NCI-H226 (cell line): ENCODE measurements around the gene PTPRO.

Experiments
- DNase-seq: peaks from one replicate; pipeline ENCODE4 v3.0.0-alpha.2; 2015

Gene PTPRO

GRCh38 chr12:15458008-15458407 is 135.7 kb downstream of the PTPRO start:
- no peak for DNase-seq

DNA sequence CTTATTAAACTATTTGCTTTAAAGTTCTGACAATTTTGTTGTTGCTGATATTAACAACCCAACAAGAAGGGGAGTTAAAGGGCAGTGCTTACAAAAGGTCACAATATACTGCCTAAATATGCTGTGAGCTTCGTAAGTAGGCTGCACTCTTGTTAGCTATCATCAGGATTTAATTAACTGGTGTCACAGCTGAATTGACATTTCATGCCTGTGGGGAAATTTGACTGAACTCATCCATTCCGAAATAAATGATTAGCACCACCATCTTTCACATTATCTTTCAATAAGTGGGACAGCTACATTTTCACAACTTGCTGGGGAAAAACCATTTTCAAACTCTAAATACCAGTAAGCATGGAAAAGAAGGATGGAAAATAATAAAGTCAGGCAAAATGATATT is 146.6 kb downstream of the PTPRO start:
- DNase-seq, result no peak

GRCh38 chr12:15469356-15469755 is 147.0 kb downstream of the PTPRO start:
- no peak for DNase-seq

GRCh38 chr12:15472036-15472435 is 149.7 kb downstream of the PTPRO start:
- DNase-seq, result no peak

DNA sequence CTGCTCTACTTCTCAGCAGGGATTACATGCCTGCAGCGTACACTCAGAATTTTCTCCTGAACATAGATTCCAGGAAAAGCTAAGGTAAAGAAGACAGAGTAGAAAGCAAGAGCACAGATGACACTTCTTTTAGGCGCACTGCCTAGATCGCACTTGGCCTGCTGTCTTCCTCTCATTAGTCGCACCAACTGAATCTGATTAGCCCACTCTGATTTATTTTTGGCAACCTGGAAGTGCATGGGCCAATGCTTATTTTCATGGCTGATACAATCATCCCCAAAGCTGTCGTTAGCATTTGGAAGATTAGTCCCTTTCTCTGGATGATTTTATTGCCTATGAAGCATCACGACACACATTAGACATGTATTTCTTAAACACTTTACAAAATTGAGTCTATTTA is 152.5 kb downstream of the PTPRO start:
- DNase-seq, result no peak

GRCh38 chr12:15477761-15478160 is 155.5 kb downstream of the PTPRO start:
- no peak for DNase-seq

DNA sequence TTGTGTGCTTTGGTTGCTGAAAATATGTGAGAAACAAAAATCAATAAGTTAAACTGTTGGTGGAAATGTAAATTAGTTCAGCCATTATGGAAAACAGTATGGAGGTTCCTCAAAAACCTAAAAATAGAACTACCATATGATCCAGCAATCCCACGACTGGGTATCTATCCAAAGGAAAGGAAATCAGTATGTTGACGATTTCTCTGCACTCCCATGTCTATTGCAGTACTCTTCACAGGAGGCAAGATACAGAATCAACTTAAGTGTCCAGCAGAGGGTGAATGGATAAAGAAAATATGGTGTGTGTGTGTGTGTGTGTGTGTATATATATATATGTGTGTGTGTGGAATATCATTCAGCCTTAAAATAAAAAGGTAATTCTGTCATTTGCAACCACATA is 159.5 kb downstream of the PTPRO start:
- DNase-seq, result no peak

DNA sequence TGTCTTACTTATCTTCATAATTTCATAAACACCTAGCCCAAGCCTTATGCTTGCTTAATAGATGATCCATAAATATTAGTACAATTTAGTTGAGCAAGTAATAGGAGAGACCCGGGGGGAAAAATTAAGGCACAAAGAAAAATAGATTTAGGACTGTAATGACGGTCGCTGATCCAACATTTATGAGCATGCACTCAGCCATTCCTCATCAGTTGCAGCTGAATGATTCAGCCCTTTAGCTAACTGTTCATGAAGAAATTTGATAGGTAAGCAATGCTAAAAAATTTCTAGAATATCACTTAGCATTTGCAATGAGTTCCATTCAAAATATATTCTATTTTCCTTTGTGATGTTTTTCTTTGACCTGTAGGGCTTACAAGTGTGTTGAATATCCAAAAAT is 163.2 kb downstream of the PTPRO start:
- no peak for DNase-seq

- no peak for DNase-seq
Observed at GRCh38 chr12:15486859-15487258, 164.6 kb downstream of the PTPRO start.

- DNase-seq, result no peak
Observed at GRCh38 chr12:15488481-15488880, 166.2 kb downstream of the PTPRO start.

GRCh38 chr12:15494329-15495046 is 172.2 kb downstream of the PTPRO start:
- DNase-seq, result no peak

DNA sequence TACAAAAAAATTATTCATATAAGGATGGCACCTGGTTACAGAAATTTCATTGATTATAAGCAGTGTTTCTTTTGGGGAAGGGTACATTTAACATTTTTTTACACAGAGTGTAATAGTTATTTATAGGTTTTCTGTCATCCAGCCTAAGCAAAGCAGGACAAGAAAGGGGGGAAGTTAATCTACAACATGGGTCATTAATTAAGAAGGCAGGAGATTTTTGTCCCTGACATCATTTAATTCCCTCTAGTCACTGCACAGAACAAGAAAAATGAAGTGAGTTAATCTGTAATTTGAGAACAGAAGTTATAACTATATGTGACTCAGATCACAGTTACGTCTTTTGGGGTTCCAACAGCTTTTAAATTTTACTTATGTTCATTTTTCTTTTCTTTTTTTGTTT is 173.4 kb downstream of the PTPRO start:
- no peak for DNase-seq

DNA sequence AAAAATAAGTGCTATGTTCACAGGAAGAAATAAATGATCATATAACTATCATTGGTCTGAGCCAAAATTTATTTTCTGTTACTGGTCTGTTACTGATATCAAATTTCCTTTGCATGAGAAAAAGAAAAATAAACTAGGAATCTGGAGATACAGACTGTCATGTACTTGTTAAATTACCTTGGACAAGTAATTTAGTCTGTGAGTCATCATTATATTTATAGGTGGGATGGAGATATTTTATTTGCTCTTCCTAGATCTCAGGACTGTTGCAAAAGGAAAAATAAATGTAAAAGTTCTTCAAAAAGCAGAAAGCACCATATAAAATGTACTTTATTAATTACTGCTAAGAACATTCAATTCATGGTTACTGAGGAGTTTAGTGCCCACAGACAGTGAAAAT is 174.4 kb downstream of the PTPRO start:
- DNase-seq, result no peak

GRCh38 chr12:15497671-15498292 is 175.5 kb downstream of the PTPRO start:
- DNase-seq, result no peak

DNA sequence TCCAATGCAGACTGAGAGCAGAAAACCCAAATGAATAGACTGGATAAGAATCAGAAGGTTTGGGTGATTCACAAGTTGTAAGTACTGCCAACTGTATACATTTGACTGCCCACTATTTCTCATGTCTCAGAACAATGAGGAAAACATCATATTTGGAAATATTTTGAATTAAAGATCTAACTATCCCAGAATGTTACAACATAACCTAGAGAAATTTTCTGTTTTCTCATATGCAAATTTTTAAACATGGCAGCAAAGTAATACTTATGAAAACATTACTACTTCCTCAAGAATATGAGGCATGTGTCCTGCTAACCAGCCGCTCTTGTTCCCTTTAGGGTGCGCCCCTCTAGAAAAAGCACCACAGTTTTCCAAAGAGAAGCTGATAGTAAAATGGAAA is 179.9 kb downstream of the PTPRO start:
- no peak for DNase-seq

DNA sequence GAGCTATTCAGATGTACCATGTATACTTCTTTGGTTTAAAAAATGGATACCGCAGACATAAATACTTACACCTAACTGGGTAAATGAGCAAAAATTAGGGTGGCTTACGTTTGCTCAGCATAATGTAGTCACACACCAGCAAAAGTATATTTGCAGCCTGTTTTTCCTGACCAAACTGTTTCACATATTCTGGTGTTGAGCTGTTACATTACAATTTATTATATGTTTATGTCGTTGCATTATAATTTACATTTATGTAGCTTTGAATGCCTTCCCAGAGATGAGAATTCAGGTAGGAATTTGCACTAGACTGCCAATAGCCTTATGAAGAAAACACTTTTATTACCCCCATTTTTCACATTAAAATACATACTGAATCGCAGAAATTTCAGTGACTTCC is 183.3 kb downstream of the PTPRO start:
- no peak for DNase-seq

DNA sequence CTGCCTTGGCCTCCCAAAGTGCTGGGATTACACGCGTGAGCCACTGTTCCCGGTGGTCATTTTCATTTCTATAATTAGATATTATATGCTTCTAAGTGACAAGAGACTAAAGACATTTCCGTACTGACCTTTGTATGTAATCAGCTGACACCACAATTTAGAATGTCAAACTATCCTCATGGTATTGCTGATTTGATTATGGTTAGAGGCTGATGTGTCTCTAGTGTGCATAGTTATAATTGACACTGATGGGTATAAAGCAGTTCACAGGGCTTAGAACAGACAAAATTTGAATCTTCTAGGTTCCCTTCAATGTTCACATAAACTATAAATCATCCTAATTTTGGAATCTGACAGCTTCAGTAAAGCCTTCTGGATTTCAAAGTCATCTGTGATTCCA is 192.7 kb downstream of the PTPRO start:
- DNase-seq, result no peak

GRCh38 chr12:15520083-15520482 is 197.8 kb downstream of the PTPRO start:
- DNase-seq, result no peak

GRCh38 chr12:15520844-15521243 is 198.5 kb downstream of the PTPRO start:
- no peak for DNase-seq

- peak; percentile 34 for DNase-seq
Observed at GRCh38 chr12:15522574-15523187, 200.4 kb downstream of the PTPRO start.

DNA sequence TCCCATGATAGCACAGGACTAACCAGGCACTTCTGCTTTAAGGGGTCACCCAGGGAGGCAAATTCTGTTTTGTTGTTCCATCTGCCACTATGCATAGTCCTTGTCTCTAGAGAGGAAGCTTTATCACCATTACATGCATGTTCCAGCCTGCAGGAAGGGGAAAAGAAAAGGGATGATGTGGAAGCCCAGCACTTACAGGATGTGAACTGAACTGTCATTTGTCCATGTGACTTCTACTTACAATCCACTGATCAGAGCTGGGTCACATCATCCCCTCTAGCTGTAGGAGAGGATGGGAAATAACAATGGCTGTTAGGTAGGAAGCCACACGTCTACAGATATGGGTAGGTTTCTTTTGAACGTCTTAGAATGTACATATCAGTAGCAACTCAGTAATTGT is 203.1 kb downstream of the PTPRO start:
- DNase-seq, result no peak

GRCh38 chr12:15526033-15526432 is 203.7 kb downstream of the PTPRO start:
- no peak for DNase-seq

DNA sequence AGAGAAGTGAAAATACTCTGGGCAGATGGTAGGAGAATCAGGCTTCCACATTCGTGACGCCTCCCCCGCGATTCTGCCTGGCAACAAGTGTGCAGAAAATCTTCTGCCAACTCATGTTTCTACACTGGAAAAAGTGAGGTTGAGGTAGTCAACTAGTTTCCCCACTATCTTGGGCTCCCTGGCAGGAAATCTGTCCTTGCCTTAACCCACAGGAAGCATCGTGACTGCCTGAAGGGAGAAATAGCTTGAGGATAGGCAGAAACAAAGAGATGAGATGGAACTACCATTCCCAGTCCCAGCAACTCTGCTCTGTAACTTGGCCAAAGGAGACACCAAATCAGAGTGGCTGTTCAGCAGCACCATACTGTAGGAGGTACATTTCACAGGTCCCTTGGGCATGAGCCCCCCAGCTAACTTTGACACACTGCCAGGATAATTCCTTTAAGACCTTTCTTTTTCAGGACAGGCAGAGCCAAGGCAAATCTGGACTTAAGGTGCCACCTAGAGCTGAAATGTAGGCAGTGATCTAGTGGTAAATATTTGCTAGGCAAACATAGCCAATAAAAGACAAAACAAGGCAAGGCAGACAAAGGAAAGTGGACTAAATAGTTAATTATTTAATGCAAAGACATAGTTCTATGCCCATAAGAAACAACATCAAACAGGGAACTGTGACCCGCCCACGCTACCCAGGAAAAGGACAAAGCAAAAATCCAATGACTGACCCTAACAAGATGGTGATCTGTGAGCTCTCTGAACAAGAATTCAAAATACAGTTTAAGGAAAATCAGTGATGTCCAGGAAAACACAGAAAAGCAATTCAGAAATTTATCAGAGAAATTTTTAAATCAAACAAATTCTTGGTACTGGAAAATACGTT is 205.1 kb downstream of the PTPRO start:
- peak; percentile 56 for DNase-seq

DNA sequence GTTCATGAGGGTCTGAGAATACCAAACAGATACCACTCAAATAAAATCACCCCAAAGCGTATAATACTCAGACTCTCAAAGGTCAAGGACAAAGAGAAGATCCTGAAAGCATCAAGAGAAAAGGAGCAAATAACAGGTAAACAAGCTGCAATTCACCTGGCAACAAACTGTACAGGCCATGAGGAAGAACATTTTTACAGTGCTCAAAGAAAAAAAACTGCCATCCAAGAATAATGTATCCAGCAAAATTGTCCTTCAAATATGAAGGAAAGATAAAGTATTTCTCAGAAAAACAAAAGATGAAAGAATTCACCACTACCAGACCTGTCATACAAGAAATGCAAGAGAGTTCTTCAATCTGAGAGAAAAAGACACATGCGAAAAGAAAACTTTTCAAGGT is 206.4 kb downstream of the PTPRO start:
- DNase-seq, result no peak
